ENCODE results near the gene PMVK. TPM values are rescaled to one million over a fixed set of nuclear protein-coding genes. Genes with fewer than 3 reads are reported as not detected.

The PMVK gene
- total and polyA plus RNA-seq, 10 of the 15 experiments (the other 5 are each of a cell fraction or from before 2014, with no cell fraction given): 6.0 to 121 (median 49.4) TPM

DNA sequence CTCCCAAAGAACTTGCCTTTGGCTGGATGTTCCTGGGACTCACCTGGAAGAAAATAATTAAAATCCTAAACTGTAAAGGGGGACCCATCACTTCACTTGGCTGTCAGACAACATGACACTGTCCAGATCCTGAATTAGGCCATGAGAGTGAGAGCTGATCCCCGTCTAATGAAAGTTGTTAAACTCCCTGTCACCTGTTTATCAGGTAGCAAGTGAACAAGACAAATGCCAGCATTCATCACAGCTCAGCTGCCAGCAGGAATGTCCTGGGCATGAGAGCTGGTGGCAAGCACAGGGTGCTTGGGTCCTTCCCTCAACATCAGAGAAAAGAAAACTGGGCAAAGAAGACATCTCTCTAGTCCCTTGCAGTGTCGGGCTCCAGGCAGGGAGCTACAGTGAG, 23.8 kb downstream of the PMVK start:
- no peaks in the 10 kb centered on the region for H4K20me1 ChIP-seq (ENCODE audit: control insufficient read depth, insufficient read depth)
- H3K4me3 ChIP-seq: no peak overlapping the region
- H3K4me1 ChIP-seq (ENCODE audit: control insufficient read depth, insufficient read depth, low read length): no peaks in the 10 kb centered on the region
- no peak for ATAC-seq
- no peaks in the 10 kb centered on the region for H3K79me2 ChIP-seq (ENCODE audit: control insufficient read depth, insufficient read depth, low read length)
- FAIRE-seq: no peak
- H3K27me3 ChIP-seq (replicated peaks in 1 of 2; ENCODE audit: control insufficient read depth in 2 of 2, insufficient read depth in 2 of 2, low read length in 1 of 2): no peaks in the 10 kb centered on the region
- intact Hi-C loops (cut with micrococcal nuclease; ENCODE audit: unreplicated experiment) (no loop called here), in situ Hi-C loops (cut with MboI) (no loop called here)
- RAD21 ChIA-PET (ENCODE audit: unreplicated experiment): interaction anchor here (1.7 kb wide), 1 partner anchor 31 kb away, joined by 6 read pairs; no protein-coding TSS in a partner anchor
- POLR2A ChIA-PET: no interaction called here
- TF ChIP-seq ASH2L (IDR thresholded peaks at IDR 0.05; ENCODE audit: borderline replicate concordance, low read depth) (no peak), NR2C2 (IDR thresholded peaks at IDR 0.05; ENCODE audit: borderline replicate concordance, control insufficient read depth, insufficient read length, low read depth) (no peak), TBL1XR1 (IDR thresholded peaks at IDR 0.05; ENCODE audit: low read depth, low read length) (no peak), TCF7 (IDR thresholded peaks at IDR 0.05; ENCODE audit: borderline replicate concordance) (no peak), BRCA1 (IDR thresholded peaks at IDR 0.05; ENCODE audit: low read depth, low read length) (no peak)
- TF ChIP-seq, protein P1, sequence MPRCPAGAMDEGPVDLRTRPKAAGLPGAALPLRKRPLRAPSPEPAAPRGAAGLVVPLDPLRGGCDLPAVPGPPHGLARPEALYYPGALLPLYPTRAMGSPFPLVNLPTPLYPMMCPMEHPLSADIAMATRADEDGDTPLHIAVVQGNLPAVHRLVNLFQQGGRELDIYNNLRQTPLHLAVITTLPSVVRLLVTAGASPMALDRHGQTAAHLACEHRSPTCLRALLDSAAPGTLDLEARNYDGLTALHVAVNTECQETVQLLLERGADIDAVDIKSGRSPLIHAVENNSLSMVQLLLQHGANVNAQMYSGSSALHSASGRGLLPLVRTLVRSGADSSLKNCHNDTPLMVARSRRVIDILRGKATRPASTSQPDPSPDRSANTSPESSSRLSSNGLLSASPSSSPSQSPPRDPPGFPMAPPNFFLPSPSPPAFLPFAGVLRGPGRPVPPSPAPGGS (IDR thresholded peaks at IDR 0.05; ENCODE audit: borderline replicate concordance, insufficient read depth, low read depth, low read length, poor library complexity, severe bottlenecking): no peak
- SMC1A ChIA-PET (ENCODE audit: uncharacterized antibody, unreplicated experiment): no interaction called here
- no peak overlapping the region for H3K9ac ChIP-seq (ENCODE audit: control insufficient read depth, insufficient read depth, low read length)
- WGBS (ENCODE audit: insufficient coverage, insufficient replicate concordance, low lambda C conversion rate, missing lambda C conversion rate): 50% methylated on average over 2 of the region's 2 CpGs
- no peak overlapping the region for H3K27ac ChIP-seq (ENCODE audit: control insufficient read depth, insufficient read depth)
- no peak overlapping the region for H3K4me2 ChIP-seq (ENCODE audit: control insufficient read depth, insufficient read depth)
- no TSS peak for BruUV-seq (replicated peaks)
- no peak overlapping the region for H2AFZ ChIP-seq (ENCODE audit: control insufficient read depth, low read depth, low read length)
- DNase-seq (ENCODE audit: low read depth, low spot score): no peak
- CTCF ChIA-PET: no interaction called here
- no peaks in the 10 kb centered on the region; the same call in 2 of the 3 replicates for H3K9me3 ChIP-seq (replicated peaks; ENCODE audit: control insufficient read depth, insufficient read depth, low read length)
- H3K36me3 ChIP-seq (ENCODE audit: control insufficient read depth in 2 of 2, insufficient read depth in 2 of 2, low read length in 1 of 2): no peaks in the 10 kb centered on the region
